ENCODE results near the gene SSX2IP. TPM values are rescaled to one million over a fixed set of nuclear protein-coding genes. Genes with fewer than 3 reads are reported as not detected.

SSX2IP gene
- total and polyA plus RNA-seq, 7 donors: 2.4 to 57.6 (median 24.7) TPM

- Histone ChIP-seq H3K27me3 (no peaks in the 10 kb centered on the region), H3K36me3 (no peaks in the 10 kb centered on the region), H3K4me1 (peaks cover 0 to 32% (median 19%) of the 10 kb centered on the region in 4 donors), H3K9me3 (peaks cover 0 to 12% (median 0%) of the 10 kb centered on the region in 4 donors), H3K4me3 (peak overlapping the region; percentile 15 to 42 (median 38)), H3K27ac (peak overlapping the region; percentile 61 to 82 (median 76))
- peak; percentile 78 for DNase-seq
- TF ChIP-seq POLR2AphosphoS5 (IDR thresholded peaks at IDR 0.05) (peak in 3 of 4 donors; percentile 42 to 51 (median 49)), CTCF (IDR thresholded peaks at IDR 0.05) (peak; percentile 69 to 82 (median 79)), POLR2A (IDR thresholded peaks at IDR 0.05) (no peak)
- WGBS, 2 donors: 65 to 76% methylated on average over 15 of the region's 15 CpGs
- intact Hi-C loops (cut with DNase I): loop anchor here (1.0 to 10.0 kb wide), 5 partner anchors 29 to 669 kb away; partner anchors contain the start of gene RPF1
These were observed 86.1 kb downstream of the SSX2IP start for GRCh38 chr1:84603941-84604830.

GRCh38 chr1:84603223-84603622, 87.0 kb downstream of the SSX2IP start:
- no peaks in the 10 kb centered on the region for H3K27me3 ChIP-seq
- H3K4me1 ChIP-seq: peaks cover 0 to 41% (median 26%) of the 10 kb centered on the region in 4 donors
- H3K36me3 ChIP-seq: no peaks in the 10 kb centered on the region
- peak overlapping the region in 3 of 4 donors; percentile 37 to 42 (median 38) for H3K4me3 ChIP-seq
- no peak for TF ChIP-seq POLR2A (IDR thresholded peaks at IDR 0.05)
- no peak for TF ChIP-seq POLR2AphosphoS5 (IDR thresholded peaks at IDR 0.05)
- no peak for TF ChIP-seq CTCF (IDR thresholded peaks at IDR 0.05)
- no peak for TF ChIP-seq EP300 (IDR thresholded peaks at IDR 0.05)
- H3K27ac ChIP-seq: peak overlapping the region; percentile 61 to 82 (median 76)
- intact Hi-C loops (cut with DNase I): loop anchor here (10.0 kb wide), 2 partner anchors 528 to 668 kb away; no protein-coding TSS in a partner anchor
- peaks cover 0 to 12% (median 0%) of the 10 kb centered on the region in 4 donors for H3K9me3 ChIP-seq
- 64 to 68% methylated on average over 2 of the region's 2 CpGs for WGBS, 2 donors
- DNase-seq: no peak

- H3K36me3 ChIP-seq: no peaks in the 10 kb centered on the region
- TF ChIP-seq EP300 (IDR thresholded peaks at IDR 0.05) (no peak), CTCF (IDR thresholded peaks at IDR 0.05) (no peak), POLR2A (IDR thresholded peaks at IDR 0.05) (no peak), POLR2AphosphoS5 (IDR thresholded peaks at IDR 0.05) (no peak)
- peaks cover 0 to 12% (median 0%) of the 10 kb centered on the region in 4 donors for H3K9me3 ChIP-seq
- intact Hi-C loops (cut with DNase I): loop anchor here (10.0 kb wide), 2 partner anchors 526 to 666 kb away; no protein-coding TSS in a partner anchor
- peak overlapping the region in 1 of 4 donors; percentile 67 for H3K27ac ChIP-seq
- DNase-seq: no peak
- H3K4me3 ChIP-seq: no peak overlapping the region
- peaks cover 0 to 42% (median 27%) of the 10 kb centered on the region in 4 donors for H3K4me1 ChIP-seq
- no peaks in the 10 kb centered on the region for H3K27me3 ChIP-seq
- WGBS, 2 donors: 86 to 89% methylated on average over 5 of the region's 5 CpGs
These were observed 89.5 kb downstream of the SSX2IP start for GRCh38 chr1:84600796-84601195.

- 68 to 75% methylated on average over 5 of the region's 5 CpGs for WGBS, 2 donors
- TF ChIP-seq CTCF (IDR thresholded peaks at IDR 0.05) (no peak), EP300 (IDR thresholded peaks at IDR 0.05) (no peak), POLR2AphosphoS5 (IDR thresholded peaks at IDR 0.05) (peak in 2 of 4 donors; percentile 21 to 41), POLR2A (IDR thresholded peaks at IDR 0.05) (no peak)
- DNase-seq: no peak
- Histone ChIP-seq H3K27ac (peak overlapping the region; percentile 21 to 67 (median 43)), H3K4me1 (peaks cover 0 to 31% (median 20%) of the 10 kb centered on the region in 4 donors), H3K9me3 (no peaks in the 10 kb centered on the region), H3K4me3 (no peak overlapping the region), H3K36me3 (no peaks in the 10 kb centered on the region), H3K27me3 (no peaks in the 10 kb centered on the region)
- intact Hi-C loops (cut with DNase I): no loop called here
These were observed 91.2 kb downstream of the SSX2IP start for GRCh38 chr1:84598846-84599741.
